Measurements from ENCODE around the gene GSG1L2.

GSG1L2 gene

DNA sequence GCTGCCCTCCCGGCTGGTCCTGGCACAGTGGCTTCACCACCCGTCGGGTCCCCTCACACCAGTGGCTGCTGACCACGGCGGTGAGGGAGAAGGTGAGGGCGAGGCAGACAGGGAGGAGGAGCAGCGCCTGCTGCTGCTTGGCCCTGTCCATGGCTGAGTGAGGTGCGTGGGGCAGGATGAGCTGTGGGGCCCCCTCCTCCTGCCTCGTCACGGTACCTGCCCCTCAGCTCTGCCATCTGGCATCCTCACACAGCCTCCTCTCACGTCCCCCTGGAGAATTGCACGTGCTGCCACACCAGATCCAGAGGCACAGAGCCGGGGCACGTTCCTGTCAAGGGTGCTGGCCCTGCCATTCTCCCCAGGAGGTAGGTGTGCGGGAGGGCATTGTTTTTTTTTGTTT lies at the start of gene GSG1L2:
GSG1L2 (minus strand) TSS at position 159 of the 400 bp plus-strand sequence; CDS start at position 151, 8 bp downstream.
- DNase-seq = no peak

DNA sequence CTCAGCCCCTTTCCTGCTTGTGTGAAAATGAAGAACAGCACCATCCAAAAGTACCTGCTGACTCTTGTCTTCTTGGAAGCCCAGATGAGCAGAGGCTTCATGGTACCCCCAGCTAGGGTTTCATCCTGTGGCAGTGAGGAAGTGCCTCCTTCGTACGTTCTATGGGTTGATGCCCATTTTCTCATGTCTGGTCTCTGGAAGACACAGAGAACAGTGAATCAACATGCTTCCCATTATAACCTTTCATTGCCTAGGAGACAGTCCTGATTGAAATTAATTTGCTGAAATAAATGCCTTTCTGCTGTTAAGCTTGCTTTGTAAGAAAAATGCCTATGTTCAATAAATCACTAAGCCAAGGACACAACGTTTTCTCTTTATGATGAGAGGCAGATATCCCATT lies 46.7 kb upstream of the GSG1L2 start:
- no peak for DNase-seq

DNA sequence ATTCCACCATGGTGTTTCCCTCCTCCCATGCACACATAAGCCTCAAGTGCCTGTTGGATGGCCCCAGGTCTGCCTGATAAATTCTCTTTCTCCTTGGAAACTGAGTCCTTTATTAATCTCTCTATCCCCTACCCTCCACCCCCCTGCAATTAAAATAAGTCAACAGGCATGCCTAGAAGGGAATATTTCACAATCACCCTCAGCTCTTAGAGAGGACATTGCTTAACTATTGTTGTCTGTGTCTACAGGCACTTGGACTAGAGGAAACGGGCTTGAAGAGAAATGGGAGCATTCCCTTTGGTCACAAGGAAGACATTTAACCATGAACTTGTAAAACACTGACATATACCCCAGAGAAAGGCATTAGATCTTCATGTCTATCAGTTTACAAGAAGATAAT lies 43.7 kb upstream of the GSG1L2 start:
- DNase-seq = no peak

DNA sequence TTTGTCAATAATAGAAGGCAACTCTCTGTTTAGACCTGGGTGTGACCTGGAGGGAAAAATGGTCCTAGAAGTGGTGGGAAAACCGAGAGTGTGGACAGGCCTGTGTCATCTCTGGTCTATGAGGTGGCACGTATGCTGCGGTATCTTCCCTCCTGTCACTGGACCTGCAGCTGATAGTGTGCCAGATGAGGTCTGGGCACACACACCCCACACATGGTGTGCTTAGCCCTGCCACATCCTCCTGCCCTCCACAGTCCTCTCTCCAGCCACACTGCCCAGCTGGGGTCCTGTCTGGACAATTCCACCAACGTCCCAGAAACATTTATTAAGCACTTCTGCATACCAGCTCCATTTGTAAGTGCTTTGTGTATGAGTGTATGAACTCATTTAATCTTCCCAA lies 41.1 kb upstream of the GSG1L2 start:
- no peak for DNase-seq

DNA sequence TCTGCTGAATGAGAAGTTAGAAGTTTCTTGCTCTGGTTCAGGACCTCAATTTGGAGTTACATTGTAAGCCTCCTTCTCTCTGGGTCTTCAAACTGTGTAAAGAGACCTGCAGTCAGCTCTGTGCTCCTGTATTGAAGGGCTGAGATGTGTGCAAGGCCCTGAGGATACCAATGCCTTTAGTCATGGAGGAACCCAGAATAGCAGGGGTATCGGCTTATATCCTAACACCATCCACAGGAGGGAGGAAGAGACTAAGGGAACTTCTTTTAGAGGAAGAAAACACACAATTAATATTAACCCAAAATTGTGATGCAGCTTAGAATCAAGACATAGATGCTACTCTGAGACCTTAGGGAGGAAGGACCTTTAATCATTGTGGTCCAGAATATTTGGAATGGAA lies 40.3 kb upstream of the GSG1L2 start:
- DNase-seq = no peak

DNA sequence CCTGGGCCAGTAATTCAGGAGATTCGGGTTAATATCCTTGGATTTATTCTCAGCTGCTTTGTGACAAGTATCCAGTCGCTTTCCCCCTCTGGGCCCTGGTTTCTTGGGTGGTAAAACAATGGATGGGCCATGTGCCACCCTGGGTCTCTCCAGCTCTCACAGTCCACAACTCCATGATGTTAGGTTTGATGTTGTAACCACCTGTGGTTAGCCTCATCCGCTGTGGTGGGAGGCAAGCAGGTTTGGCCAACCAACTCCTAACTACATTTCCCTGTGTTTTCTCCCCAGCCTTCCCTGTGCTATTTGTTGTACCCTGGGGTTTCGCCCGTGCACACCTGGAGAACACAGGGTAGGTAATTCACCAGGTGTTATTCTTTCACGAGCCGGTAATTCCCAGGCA lies 39.0 kb upstream of the GSG1L2 start:
- DNase-seq = no peak

DNA sequence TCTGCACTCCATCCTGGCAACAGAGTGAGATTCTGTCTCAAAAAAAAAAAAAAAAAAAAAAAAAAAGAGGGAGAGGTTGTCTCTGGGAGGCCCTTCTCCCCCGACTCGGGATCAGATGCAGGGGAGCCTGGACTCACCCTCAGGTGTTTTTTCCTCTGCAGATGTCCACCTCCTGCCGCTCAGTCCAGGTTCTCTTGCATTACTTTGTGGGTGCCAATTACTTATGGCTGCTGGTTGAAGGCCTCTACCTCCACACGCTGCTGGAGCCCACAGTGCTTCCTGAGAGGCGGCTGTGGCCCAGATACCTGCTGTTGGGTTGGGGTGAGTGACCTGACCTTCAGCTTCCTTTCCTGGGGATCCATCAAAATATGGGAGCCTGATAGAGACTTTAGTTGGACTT lies 37.9 kb upstream of the GSG1L2 start:
- DNase-seq = no peak

DNA sequence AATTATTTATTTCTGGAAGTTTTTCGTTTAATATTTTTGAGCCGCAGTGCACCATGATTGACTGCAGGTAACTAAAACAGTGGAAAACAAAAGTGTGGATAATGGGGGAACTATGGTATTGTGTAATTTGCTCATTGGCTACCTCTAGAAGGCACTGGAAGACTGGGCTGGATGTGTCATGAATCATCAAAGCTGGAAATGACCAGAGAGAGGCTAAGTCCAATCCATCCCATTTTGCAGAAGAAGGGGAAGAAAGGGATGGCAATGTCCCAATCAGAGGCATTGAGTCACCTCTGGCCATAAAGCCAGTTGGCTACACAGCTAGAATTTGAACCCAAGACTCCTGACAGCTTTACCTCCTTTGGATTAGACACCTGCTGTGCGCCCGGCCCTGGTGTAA lies 33.2 kb upstream of the GSG1L2 start:
- no peak for DNase-seq

DNA sequence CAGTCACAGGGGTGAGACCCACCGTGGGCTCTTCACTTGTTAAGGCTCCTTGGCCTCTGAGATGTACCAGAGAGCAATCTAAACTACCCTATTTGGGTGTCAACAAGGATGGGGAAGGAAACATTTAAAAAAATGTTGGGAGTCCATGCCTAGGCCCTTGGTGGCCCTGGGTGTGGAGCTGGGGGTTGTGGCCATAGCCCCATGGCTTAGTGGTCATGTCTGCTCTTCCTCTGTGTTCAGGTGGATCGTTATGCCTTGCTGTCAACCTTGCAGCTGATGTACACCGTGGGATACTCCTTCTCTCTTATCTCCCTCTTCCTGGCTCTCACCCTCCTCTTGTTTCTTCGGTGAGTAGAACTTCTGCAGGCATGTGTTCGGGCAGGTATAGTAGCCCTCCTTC lies 32.4 kb upstream of the GSG1L2 start:
- DNase-seq = no peak

DNA sequence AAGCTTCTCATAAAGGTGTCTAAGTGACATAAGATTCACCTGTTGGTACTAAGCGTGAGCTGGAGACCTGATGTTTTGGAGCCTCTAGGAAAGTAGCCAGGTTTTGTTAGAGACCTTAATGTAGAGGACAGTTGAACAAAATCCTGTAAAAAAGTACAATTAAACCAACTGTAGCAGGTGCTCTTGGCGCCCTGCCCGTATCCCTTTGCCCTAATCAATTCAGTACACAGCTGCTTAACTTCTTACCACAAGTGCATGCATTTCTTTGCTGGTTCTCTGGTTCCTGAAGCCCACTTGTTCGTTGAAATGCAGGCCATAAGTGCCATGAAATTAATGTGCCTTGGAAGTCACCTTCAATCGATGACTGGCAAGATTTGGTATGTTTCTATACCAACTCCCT lies 28.3 kb upstream of the GSG1L2 start:
- no peak for DNase-seq

DNA sequence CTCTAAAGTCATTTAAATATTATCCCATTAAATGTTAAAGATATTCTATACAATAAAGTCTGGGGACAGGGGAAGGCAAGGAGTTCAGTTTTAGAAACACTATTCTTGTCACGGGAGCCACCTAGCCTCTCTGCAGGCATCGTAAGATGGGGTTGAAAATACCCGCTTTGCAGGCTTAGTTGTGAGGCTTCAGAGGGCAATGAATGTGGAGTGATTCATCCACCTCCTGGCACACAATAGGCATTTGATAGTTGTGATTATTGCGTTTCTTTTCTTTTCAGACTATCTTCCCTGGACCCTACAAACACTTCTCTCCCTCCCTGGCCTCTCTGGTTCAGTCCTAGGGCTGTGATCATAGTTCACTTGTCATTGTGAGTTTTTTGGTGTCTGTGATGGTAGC lies 23.4 kb upstream of the GSG1L2 start:
- DNase-seq = no peak

DNA sequence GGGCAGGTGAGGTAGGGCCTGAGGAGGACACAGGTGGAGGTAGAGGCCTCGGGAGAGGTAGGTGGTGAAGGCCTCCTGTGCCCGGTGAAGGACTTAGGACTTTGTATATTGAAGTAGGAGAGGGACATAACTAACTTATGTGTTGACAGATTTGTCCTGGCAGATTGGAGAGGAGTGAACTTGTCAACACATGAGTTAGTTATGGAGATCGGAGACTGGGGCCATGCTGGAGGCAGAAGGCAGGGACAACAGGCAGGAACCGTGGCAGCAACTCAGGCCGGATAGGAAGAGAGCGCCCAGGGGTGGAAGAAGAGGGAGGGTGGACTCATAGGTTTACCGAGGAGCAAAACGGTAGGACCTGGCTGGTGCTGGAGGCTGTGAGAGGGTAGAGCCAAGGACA lies 22.3 kb upstream of the GSG1L2 start:
- no peak for DNase-seq

DNA sequence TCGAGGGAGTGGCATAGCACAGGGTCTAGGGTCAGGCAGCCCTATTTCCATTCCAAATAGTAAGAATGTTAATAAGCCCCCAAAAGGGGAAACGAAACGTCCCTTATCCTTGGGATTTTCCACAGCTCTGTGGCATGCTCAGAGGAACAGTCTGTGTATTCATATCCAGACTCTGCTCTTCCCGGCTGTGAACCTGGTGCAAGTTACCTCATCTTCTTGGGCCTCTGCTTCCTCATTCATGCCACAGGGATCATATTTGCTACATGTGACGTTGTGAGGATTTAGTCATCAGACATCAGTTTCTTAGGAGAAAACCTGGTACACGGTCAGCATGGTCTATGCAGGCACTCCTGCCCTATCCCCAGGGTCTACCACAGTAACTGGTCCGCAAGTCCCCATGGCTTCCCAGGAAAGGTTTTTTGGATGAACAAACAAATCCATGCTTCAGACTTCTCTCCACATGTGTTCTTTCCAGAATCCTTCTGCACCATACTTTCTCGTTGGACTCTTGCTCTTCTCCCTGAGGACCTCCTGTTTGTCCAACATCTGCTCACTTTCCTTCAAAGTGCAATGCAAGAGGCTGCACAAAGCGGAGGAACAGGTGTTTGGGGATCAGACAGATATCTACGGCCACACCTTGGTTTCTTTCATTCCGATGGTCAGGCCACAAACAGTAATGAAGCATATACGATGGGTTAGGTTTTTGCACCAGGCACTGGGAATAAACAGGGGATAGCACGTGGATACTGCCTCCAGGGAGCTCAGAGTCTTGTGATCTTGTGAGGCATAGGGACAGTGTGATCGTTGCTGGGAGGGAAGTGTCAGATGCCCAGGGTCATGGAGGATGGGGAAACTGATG lies 21.5 kb upstream of the GSG1L2 start:
- DNase-seq = no peak

DNA sequence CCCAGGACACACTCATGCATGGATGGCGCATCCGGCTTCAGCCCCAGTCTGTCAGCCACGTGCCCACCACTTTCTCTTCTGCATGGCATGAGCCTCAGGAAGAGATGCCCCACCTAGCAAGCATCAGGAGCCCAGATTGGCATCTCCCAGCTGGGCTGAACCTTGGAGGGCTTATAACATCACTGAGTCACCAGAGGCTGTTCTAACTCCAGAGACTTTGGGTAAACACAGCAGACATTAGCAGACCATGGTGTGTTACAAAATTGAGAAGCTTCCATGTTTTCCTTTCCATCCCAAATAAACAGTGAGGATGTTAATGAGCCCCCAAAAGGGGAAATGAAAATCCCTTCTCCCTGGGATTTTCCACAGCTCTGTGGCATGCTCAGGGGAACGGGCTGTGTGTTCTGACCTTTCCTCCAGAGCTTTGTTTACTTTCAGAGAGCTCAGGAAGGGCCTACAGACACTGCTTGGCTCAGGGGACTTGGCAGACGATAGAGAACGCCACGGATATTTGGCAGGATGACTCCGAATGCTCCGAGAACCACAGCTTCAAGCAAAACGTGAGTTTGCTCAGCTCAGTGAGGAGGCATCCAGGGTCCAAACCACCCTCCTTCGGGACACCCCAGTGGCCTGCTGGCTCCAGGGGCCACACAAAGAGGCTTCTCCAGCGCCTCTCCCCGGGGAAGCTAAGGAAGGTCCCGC lies 20.3 kb upstream of the GSG1L2 start:
- no peak for DNase-seq

DNA sequence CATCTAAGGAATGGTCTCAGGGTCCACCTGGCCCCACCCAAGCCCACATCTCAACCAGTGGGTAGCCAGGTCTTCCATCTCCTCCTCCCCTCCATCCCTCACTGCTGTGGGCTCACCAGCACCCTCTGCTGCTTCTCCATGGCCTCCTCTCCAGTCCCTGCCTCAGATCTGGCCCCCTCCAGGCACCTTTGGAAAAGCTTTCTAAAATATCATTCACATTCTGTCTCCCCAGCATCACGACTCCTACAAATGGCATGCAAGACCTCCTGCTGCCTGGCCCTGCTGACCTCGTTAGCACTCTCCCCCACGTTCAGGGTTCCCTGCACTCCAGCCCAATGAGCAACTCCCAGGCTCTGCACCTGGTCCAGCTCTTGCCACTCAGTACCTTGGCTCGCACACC lies 17.6 kb upstream of the GSG1L2 start:
- no peak for DNase-seq

DNA sequence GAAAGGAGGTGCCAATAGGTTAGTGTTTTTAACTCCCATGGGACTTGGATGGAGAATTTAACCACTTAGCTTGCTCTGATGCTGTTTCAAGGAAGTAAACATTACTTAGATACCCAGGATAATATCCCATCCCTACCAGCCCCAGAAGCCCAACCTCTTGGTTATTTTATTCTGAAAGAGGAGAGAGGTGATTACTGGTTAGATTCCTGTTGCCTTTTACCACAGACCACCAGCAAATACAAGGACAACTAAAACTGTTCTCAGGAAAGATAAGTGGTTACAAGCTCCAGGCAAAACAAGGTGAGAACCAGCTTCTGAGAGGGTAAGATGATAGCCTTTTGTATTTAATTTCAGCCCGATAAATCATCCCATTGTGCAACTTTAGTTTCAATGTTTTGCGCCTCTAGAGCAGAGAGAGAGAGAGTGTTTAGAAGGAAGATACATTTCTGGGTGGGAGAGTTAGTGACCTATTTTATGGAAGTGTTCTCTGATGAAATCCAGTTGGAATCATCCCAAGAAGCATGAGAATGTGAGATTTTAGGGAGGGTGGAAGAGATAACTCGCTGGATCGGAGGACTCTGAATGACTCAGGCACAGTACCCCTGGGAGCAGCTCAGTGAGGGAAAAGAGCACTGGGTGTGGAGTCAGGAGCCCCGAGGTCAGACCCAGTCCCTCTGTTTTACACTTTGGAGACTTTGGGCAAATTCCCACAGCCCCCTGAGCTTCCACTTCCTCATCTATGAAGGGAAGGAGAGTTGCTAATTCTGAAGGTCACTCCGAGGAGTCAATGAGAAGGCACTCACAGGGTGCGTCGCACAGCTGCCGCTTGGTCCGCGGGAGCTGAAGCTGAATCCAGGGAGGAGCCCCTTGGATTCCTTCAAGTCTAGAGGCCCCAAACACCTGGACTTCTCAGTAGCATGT lies 15.9 kb upstream of the GSG1L2 start:
- DNase-seq = no peak

DNA sequence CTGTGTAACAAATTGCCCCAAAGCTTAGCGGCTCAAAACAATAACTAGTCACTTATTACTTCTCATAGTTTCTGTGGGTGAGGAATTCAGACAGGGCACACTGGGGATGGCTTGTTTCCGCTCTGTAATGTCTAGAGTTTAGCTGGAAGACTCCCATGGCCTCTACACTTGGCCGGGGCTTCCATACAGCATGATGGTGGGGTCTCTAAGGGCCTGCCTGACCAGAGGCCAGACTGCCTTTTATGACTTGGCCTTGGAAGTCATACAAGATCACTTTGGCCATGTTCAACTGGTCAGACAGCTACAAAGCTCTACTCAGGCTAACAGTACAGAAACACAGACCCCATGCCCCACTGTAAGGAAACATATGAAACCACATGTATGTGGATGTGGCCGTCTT lies 12.0 kb upstream of the GSG1L2 start:
- no peak for DNase-seq

DNA sequence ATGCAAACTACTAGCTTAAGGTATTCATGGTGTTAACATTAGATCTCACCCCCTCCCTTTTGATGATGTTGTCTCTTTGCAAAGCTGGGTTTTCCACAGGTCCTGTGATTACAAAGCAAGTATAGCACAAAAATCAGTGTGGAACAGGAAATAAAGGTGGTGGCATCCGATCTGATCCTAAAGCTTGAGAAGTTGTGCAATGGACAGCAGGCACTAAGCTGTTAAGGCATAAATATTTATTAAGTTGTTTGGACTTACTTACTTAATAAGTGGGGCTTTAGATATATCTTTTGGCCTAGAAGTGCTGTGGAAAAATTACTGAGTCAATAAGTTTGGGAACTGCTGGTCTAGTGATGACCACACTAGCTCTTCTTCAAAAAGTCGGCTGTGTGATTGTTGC lies 8.8 kb upstream of the GSG1L2 start:
- DNase-seq = no peak

DNA sequence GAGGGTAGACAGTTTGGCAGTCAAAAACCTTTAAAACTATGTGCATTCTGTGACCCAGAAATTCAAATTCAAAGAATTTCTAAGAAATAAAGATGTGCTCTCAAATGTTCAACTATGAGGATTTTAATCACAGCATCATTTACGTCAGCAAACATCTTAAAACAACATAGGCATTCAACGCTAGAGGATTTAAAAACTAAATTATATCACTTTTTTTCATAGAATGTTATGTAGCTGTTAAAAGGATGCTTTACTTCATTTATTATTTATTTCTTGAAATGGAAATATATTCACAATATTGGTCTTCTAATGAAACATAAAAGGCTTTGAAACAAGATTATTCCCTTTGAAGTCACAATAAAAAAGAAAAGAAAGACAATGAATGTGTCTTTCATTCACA lies 7.5 kb upstream of the GSG1L2 start:
- no peak for DNase-seq

DNA sequence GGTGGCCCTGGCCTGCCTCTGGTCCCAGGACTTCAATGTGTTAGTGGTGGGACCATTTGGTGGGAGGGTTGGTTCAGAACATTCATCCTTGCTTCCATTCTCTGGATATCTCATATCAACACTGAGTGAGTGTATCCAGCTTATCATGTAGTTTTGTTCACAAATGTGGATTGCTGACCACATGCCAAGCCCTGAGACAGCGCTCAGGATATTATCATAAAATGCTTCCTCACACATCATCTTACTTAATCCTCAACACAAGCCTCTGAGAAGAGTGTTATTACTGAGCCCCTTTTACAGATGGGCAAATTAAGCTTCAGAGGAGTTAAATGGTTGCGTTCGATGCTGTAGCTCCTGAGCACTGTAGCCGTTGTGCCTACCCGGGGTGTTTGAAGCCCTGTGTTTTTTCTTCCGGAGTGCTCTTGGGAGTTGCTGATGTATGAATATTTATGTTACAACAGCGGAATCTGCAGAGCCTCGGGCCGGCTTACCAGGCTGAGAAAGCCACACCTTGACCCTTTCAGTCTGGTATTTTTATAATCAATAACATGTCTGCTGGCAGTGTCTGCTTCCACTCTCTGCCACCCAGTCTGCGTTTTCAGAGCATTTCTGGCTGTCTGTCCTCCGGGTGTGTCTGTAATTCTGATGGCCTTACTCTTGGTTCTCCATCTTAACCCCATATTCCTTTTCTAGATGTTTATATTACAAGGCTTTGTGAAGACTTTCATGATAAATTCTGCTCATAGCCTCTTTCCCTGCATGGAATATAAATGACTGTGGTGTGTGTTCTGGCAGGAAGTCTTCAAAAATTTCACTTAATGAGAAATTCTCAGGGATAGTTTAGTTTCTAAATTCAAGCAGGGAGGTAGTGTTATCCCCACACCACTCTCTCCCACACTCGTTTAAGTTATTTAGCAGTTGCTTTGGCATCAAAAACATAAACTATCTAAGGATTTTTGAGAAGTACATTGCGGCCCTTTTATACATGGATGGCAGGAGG lies 6.7 kb upstream of the GSG1L2 start:
- DNase-seq = no peak

DNA sequence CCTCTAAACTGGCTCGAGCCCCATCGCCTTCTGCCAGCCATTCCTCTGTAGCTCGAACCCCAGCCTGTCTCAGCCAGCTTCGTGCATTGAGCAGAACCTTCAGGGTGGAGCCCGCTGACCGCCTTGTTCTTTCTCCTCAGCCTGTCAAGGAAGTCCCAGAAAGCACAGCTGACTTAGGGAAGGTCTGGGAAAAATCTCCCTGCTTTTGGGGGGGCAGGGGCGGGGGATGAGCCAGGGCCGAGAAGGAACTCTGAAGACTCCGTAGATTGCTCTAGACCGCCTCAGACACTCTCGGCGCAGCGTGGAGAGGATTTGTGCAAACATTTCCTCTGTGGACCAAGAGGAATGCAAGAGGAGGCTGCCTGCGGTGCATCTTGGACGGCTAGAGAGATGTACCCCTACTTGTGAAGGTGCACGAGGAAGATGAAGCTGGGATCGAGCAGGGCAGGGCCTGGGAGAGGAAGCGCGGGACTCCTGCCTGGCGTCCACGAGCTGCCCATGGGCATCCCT lies 3.8 kb upstream of the GSG1L2 start, which contains the start of gene GLP2R:
GLP2R (plus strand) TSS at position 284 of the 510 bp plus-strand sequence; CDS start at position 424, 140 bp downstream.
- DNase-seq = no peak
